ENCODE measurements around the gene MCEE.
A peak's percentile ranks its signal among the peaks of the same experiment; 100 is the strongest.
"Not testable (repeated sequence)": the region's sequence is repeated elsewhere in the genome, so short reads cannot be mapped to it uniquely, and the experiment has no call there.

MCEE gene

DNA sequence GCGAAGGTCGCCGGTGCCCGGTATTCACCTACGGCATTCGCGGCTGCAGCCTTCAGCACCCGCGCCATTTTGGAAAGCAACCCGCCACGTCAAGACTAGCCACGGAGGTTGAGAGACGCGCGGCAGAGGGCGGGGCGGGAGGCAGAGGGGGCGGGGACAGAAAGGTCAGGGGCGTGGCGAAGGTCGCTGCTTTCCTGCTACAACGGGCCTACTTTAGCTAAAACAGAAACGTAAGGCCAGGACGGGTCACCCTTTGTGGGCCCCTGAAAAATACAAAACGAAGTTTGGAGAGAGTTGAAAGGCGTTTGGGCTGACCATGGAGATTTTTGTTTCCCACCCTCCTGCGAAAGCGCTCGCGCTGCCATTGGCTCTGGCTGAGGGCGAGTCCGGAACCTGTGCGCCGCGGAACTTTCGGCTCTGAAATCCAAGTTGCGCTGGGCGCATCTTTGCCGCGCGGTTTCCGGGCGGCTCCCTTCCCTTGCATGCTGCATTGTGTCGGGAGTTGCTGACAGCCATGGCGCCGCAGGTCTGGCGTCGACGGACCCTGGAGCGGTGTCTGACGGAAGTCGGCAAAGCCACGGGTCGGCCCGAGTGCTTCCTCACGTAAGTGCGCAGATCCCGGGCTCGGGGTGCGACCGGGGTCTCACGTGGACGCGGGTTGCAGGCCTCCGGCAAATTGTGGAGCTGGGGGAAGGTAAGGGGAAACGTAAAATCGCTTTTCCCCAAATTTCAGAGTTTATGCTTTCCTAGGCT lies at the start of gene MCEE, which contains the start of gene MPHOSPH10:
TSS of gene MCEE (minus strand) at position 78 of the 753 bp plus-strand sequence. CDS start at position 68, 10 bp downstream.
TSS of gene MPHOSPH10 (plus strand) at position 483 of the 753 bp plus-strand sequence. CDS start at position 515, 32 bp downstream.
- Mint-ChIP-seq H3K4me1 (ENCODE audit: low read depth) (peaks cover 19% of the 10 kb centered on the region), H3K9me3 (no peaks in the 10 kb centered on the region), H3K36me3 (ENCODE audit: low read depth) (peaks cover 36% of the 10 kb centered on the region), H3K27me3 (no peaks in the 10 kb centered on the region), H3K4me3 (no peak within 1 kb of the TSS), H3K27ac (no peak within 1 kb of the TSS)
- DNase-seq: peak; percentile 93

DNA sequence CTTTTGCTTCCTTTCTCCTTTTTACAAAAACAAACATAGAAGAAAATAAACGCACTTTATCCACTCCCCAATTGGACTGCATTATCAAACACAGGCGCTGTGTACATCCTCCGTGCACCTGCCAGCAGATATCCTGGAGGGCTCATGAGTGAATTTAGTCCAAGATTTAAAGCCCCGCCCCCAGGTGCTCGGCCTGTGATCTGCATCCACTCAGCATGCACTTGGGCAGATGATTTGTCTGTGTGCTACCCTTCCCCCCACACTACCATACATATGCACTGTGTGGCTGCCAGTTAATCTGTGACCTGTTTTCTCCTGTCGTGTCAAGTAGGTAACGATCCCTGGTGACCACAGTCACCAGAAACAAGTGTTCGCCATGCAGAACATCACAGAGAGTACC lies 48.8 kb upstream of the MCEE start:
- H3K27ac Mint-ChIP-seq; H3K36me3 Mint-ChIP-seq (ENCODE audit: low read depth); DNase-seq; H3K9me3 Mint-ChIP-seq; H3K4me3 Mint-ChIP-seq; H3K27me3 Mint-ChIP-seq: not testable (repeated sequence)
- peaks cover 10% of the 10 kb centered on the region for H3K4me1 Mint-ChIP-seq (ENCODE audit: low read depth)

GRCh38 chr2:71174207-71174606 lies 44.2 kb upstream of the MCEE start:
- DNase-seq: no peak

GRCh38 chr2:71173096-71173495 lies 43.1 kb upstream of the MCEE start:
- Mint-ChIP-seq H3K27me3 (no peaks in the 10 kb centered on the region), H3K36me3 (ENCODE audit: low read depth) (no peaks in the 10 kb centered on the region), H3K4me1 (ENCODE audit: low read depth) (peaks cover 9% of the 10 kb centered on the region), H3K4me3 (no peak overlapping the region), H3K27ac (no peak overlapping the region), H3K9me3 (no peaks in the 10 kb centered on the region)
- DNase-seq: no peak

More at GRCh38 chr2:71174207-71174606, 44.2 kb upstream of the MCEE start:
- Mint-ChIP-seq H3K27me3 (no peaks in the 10 kb centered on the region), H3K27ac (no peak overlapping the region), H3K36me3 (ENCODE audit: low read depth) (no peaks in the 10 kb centered on the region), H3K4me1 (ENCODE audit: low read depth) (peaks cover 9% of the 10 kb centered on the region), H3K4me3 (no peak overlapping the region), H3K9me3 (no peaks in the 10 kb centered on the region)

- H3K36me3 Mint-ChIP-seq (ENCODE audit: low read depth): no peaks in the 10 kb centered on the region
- H3K27me3 Mint-ChIP-seq: peaks cover 12% of the 10 kb centered on the region
- no peak overlapping the region for H3K27ac Mint-ChIP-seq
- no peak for DNase-seq
- H3K4me3 Mint-ChIP-seq: no peak overlapping the region
- no peaks in the 10 kb centered on the region for H3K9me3 Mint-ChIP-seq
- H3K4me1 Mint-ChIP-seq (ENCODE audit: low read depth): no peaks in the 10 kb centered on the region
These were observed 36.8 kb upstream of the MCEE start for GRCh38 chr2:71166812-71167211.

DNA sequence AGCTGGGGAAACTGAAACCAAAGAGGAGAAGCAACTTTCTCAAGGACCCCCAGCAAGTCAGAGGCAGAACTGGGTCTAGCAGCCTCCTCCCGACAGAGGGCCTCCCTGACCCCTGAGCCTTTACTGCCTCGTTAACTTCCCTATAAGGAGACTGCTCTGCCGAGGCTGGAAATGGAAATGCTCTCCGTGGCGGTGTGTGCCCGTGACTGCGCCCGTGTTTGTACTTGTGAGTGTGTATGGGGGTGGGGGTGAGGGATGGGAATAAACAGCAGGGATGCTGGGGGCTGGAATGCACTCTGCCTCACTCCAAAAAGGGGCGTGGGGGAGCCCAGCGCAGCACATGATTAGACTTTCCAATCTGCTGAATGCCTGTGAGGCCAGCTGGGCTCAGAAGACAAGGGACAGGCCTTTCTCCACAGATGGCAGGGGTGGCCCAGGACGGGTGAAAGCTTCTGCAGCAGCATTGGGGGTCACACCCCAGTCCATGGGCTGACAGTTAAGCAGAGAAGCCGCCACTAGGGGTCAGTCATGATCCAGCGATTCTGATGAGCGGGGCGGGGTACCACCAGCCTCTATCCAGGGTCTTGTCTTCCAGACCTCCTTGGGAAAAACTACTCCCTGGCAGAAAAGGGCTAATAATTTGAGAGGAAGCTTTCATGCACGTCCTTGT lies 27.2 kb upstream of the MCEE start:
- H3K4me3 Mint-ChIP-seq: no peak overlapping the region
- H3K4me1 Mint-ChIP-seq (ENCODE audit: low read depth): peaks cover 3% of the 10 kb centered on the region
- peak; percentile 71 for DNase-seq

GRCh38 chr2:71156573-71156972 lies 26.5 kb upstream of the MCEE start:
- Mint-ChIP-seq H3K4me3 (no peak overlapping the region), H3K36me3 (ENCODE audit: low read depth) (no peaks in the 10 kb centered on the region), H3K27me3 (peaks cover 6% of the 10 kb centered on the region), H3K27ac (no peak overlapping the region), H3K9me3 (no peaks in the 10 kb centered on the region), H3K4me1 (ENCODE audit: low read depth) (peaks cover 3% of the 10 kb centered on the region)
- no peak for DNase-seq

More for the DNA sequence above, 27.2 kb upstream of the MCEE start:
- H3K27ac Mint-ChIP-seq: no peak overlapping the region
- H3K36me3 Mint-ChIP-seq (ENCODE audit: low read depth): no peaks in the 10 kb centered on the region
- H3K9me3 Mint-ChIP-seq: no peaks in the 10 kb centered on the region
- H3K27me3 Mint-ChIP-seq: peaks cover 6% of the 10 kb centered on the region

- DNase-seq: no peak
- H3K4me1 Mint-ChIP-seq (ENCODE audit: low read depth): peaks cover 3% of the 10 kb centered on the region
- H3K27ac Mint-ChIP-seq: no peak overlapping the region
- H3K27me3 Mint-ChIP-seq: peaks cover 6% of the 10 kb centered on the region
- no peak overlapping the region for H3K4me3 Mint-ChIP-seq
- peaks cover 5% of the 10 kb centered on the region for H3K36me3 Mint-ChIP-seq (ENCODE audit: low read depth)
- H3K9me3 Mint-ChIP-seq: no peaks in the 10 kb centered on the region
These were observed 25.8 kb upstream of the MCEE start for GRCh38 chr2:71155846-71156245.

DNA sequence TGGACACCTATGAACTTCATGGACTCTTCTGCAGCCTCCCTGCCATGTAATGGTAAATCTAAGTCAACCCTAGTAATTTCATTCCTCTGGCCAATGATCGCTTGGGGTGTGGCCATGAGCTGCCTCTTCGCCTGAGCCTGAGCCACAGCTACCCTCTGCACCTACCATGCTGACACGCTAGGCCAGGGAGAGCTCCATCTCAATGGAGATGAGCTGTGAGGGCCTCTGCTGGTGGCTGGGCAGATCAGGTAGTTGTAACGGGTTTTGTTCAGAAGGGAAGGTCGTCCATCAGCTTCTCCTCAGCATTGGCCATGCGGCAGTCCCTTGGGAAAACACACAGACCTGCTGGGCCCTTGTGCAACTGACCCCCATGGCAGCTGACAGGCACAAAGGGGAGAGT lies 24.8 kb upstream of the MCEE start:
- Mint-ChIP-seq H3K9me3 (no peaks in the 10 kb centered on the region), H3K4me1 (ENCODE audit: low read depth) (peaks cover 3% of the 10 kb centered on the region), H3K27me3 (peaks cover 6% of the 10 kb centered on the region), H3K27ac (no peak overlapping the region), H3K4me3 (no peak overlapping the region), H3K36me3 (ENCODE audit: low read depth) (peaks cover 14% of the 10 kb centered on the region)
- no peak for DNase-seq

DNA sequence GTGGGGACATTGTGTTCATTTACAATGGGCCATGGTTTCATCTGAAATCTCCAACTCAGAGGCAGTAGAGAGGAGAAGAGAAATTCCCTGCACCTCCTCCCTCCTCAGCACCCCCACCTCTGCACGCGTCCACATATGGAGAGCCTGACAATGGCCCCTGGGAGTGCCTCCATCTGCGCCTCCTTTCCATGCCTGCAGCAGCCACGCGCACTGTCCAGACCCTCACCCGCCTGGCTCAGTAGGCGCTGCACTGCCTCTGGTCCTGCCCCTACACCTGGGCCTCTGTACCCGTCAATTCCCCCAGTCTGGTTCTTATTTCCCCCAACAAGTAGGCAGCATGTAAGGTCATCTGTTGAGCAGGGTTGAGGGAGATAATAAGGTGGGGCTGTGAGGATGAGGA lies 24.2 kb upstream of the MCEE start:
- peaks cover 6% of the 10 kb centered on the region for H3K27me3 Mint-ChIP-seq
- peaks cover 19% of the 10 kb centered on the region for H3K36me3 Mint-ChIP-seq (ENCODE audit: low read depth)
- H3K4me3 Mint-ChIP-seq: no peak overlapping the region
- DNase-seq: no peak
- no peaks in the 10 kb centered on the region for H3K9me3 Mint-ChIP-seq
- no peak overlapping the region for H3K27ac Mint-ChIP-seq
- peaks cover 3% of the 10 kb centered on the region for H3K4me1 Mint-ChIP-seq (ENCODE audit: low read depth)

- DNase-seq: no peak
- Mint-ChIP-seq H3K9me3 (no peaks in the 10 kb centered on the region), H3K36me3 (ENCODE audit: low read depth) (peaks cover 25% of the 10 kb centered on the region)
These were observed 23.7 kb upstream of the MCEE start for GRCh38 chr2:71153585-71154224.

DNA sequence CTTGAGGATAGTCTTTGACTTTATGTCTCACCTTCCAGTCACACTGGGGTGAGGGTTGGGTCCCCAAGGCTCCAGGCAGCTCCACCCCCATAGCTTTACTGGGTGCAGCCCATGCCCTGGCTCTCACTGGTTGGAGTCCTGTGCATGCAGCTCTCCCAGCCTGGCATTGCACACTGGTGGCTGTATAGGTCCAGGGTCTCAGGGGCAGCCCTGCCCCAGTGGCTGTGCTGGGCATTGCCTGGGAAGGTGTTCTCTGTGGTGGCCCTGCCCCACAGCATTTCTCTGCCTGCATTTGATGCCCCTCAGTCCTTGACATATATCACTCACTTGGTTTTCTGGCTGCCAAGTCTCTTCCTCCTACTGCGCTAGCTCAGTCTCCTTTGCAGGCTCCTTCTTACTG lies 21.6 kb upstream of the MCEE start:
- no peak overlapping the region for H3K27ac Mint-ChIP-seq
- H3K36me3 Mint-ChIP-seq (ENCODE audit: low read depth): peaks cover 46% of the 10 kb centered on the region
- DNase-seq: no peak
- no peaks in the 10 kb centered on the region for H3K4me1 Mint-ChIP-seq (ENCODE audit: low read depth)
- no peaks in the 10 kb centered on the region for H3K9me3 Mint-ChIP-seq
- H3K4me3 Mint-ChIP-seq: no peak overlapping the region
- peaks cover 3% of the 10 kb centered on the region for H3K27me3 Mint-ChIP-seq

More at GRCh38 chr2:71153585-71154224, 23.7 kb upstream of the MCEE start:
- Mint-ChIP-seq H3K27me3 (peaks cover 6% of the 10 kb centered on the region), H3K4me3 (no peak overlapping the region), H3K27ac (no peak overlapping the region), H3K4me1 (ENCODE audit: low read depth) (peaks cover 3% of the 10 kb centered on the region)

DNA sequence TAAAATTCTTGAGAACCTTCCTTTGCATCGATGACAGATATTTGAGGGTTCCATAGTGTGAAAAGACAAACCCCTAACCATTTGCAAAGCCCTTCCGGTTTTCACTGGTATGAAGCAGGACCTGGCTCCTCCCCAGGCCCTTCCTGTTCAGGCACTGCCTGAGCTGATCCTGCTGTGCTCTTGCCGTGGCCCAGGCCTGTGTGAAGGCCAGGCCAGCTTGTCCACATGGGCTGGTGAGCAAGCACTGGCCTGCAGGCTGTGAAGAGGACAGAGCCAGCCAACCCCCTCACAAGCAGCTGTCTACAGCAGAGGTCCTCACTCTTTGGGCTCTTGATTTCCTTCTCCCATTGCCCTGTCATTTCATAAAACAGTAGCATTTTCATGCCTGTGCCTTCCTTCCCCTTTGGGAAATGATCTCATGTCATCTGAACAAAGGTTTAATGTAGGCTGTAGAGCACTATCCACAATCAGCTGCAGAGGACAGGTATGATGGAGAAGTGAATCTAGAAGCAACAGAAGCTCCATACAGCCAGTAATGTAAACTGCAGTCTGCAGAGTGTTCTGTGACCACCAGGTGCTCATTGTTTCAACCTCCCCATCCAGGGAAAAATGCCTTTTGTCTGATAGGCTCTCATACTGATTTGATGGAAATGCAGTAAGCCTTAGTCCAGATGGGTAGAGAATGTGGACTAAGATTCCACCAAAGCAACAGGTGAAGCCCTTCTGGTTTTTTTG lies 20.2 kb upstream of the MCEE start:
- no peak overlapping the region for H3K4me3 Mint-ChIP-seq
- no peaks in the 10 kb centered on the region for H3K4me1 Mint-ChIP-seq (ENCODE audit: low read depth)
- H3K9me3 Mint-ChIP-seq: no peaks in the 10 kb centered on the region
- H3K36me3 Mint-ChIP-seq (ENCODE audit: low read depth): peaks cover 59% of the 10 kb centered on the region
- DNase-seq: no peak
- no peaks in the 10 kb centered on the region for H3K27me3 Mint-ChIP-seq
- peak overlapping the region; percentile 51 for H3K27ac Mint-ChIP-seq

DNA sequence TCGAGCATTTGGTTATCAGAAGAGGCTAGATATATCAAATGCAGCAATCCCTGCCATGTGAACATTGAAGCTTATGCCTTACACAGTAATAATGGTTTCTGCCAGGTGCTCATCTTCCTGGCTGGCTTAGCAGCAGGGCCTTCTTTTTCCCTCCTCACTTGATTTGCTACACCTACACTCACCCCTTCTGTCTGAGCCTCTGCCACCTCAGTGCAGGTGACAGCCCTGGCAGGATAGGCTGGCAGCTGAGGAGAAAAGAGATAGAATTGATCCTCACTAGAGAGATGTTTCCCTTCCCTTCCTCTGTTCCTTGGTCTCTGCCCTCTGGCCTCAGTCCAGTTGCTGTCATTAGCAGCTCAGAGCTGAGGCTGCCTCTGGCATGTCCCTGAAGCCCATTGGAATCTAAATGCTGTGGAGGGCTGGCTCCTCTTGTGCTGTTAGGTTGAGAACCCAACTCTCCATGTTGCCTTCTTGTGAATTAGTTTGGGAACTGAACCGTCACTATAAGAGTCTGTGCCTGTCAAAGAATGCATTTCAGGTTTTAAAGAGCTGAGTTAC lies 18.6 kb upstream of the MCEE start:
- no peak for DNase-seq
- no peaks in the 10 kb centered on the region for H3K4me1 Mint-ChIP-seq (ENCODE audit: low read depth)
- H3K27me3 Mint-ChIP-seq: no peaks in the 10 kb centered on the region
- no peaks in the 10 kb centered on the region for H3K9me3 Mint-ChIP-seq
- no peak overlapping the region for H3K27ac Mint-ChIP-seq
- peaks cover 76% of the 10 kb centered on the region for H3K36me3 Mint-ChIP-seq (ENCODE audit: low read depth)
- H3K4me3 Mint-ChIP-seq: no peak overlapping the region

All from activated T-cell treated with anti-CD3 and anti-CD28 coated beads, Interleukin-2, amount 50 U/mL, for 24 hours (primary cell).